ENCODE results near the gene PEAR1.

GRCh38 chr1:156900896-156901589 is 7.5 kb downstream of the PEAR1 start:
- TF ChIP-seq CTCF (conservative IDR thresholded peaks at IDR 0.05; ENCODE audit: low read length) = no peak
- TF ChIP-seq EZH2phosphoT487 (IDR thresholded peaks at IDR 0.05; ENCODE audit: borderline replicate concordance, low read depth, low read length) = no peak
